HepG2 (cell line): ENCODE data around the gene CERS6. TPM values are rescaled to one million over a fixed set of nuclear protein-coding genes. Genes with fewer than 3 reads are reported as not detected.

Experiments used
- ATAC-seq: fragments of 200-7000 bp; cut with Tn5 transposase; 3 replicates; pipeline ENCODE4 v1.9.1; 2020; ENCODE audit warnings: mild to moderate bottlenecking, moderate library complexity
- BruUV-seq: library from RNA; stranded (reverse); fragments of 400-500 nt; replicated peaks from 2 replicates; lab custom pipeline; 2021; lab: Mats Ljungman, UMichigan
- CTCF ChIA-PET: fragments of 300-600 bp; formaldehyde crosslinking; extraction: SDS; loops from one replicate; lab custom pipeline; 2021; ENCODE audit warnings: low total read pairs, inconsistent platforms, low intra/inter-chr PET ratio; lab: Yijun Ruan, JAX
- POLR2A ChIA-PET: fragments of 350-600 bp; sonication (Branson Sonifier 250); formaldehyde crosslinking; loops from one replicate; lab custom pipeline; 2020; ENCODE audit warnings: antibody characterized with exemption, inconsistent platforms; lab: Yijun Ruan, JAX
- DNase-seq: peaks from one replicate; pipeline ENCODE4 v3.0.0-alpha.2; 2015; ENCODE audit warnings: low spot score
- FAIRE-seq: peaks from 3 replicates; lab custom pipeline; 2011; peaks lifted over from hg19 to GRCh38; lab: Jason Lieb, UNC
- H2AFZ ChIP-seq: one replicate; pipeline ENCODE4 v1.6.1; 2011; ENCODE audit warnings: low read length, inconsistent platforms
- H3K27ac ChIP-seq: fragments of 300-600 bp; 3 replicates; pipeline ENCODE4 v1.8.0; 2011; ENCODE audit warnings: mixed run types, mild to moderate bottlenecking, mixed read lengths, low read length, inconsistent platforms; ENCODE audit not compliant: insufficient read depth; ENCODE audit errors: extremely low read length
- H3K27me3 ChIP-seq, 2 experiments: fragments of 200-600 bp in 1 of 2; 2 replicates in 1 of 2; 3 replicates in 1 of 2; pipeline versions ENCODE4 v1.6.0 to v1.8.0; 2011; ENCODE audit warnings: low read length in 2 of 2, mild to moderate bottlenecking in 2 of 2, moderate library complexity in 2 of 2, inconsistent platforms in 1 of 2; ENCODE audit not compliant: insufficient read depth in 2 of 2, control insufficient read depth in 1 of 2
- H3K36me3 ChIP-seq, 2 experiments: fragments of 200-600 bp in 1 of 2; replicated peaks in 1 of 2; 2 replicates in 1 of 2; 3 replicates in 1 of 2; pipeline versions ENCODE4 v1.5.1 to v1.8.0; 2011; ENCODE audit warnings: low read length in 2 of 2, inconsistent platforms in 1 of 2; ENCODE audit not compliant: insufficient read depth in 2 of 2, control insufficient read depth in 1 of 2
- H3K4me1 ChIP-seq: 2 replicates; pipeline ENCODE4 v1.5.1; 2012; ENCODE audit warnings: low read length, inconsistent platforms; ENCODE audit not compliant: insufficient read depth
- H3K4me2 ChIP-seq: 2 replicates; pipeline ENCODE4 v1.6.0; 2011; ENCODE audit warnings: low read depth, low read length, inconsistent platforms
- H3K4me3 ChIP-seq, 3 experiments: fragments of 200-600 bp in 1 of 3; sonication (generic), shearing (Covaris generic) in 1 of 3; replicated peaks in 1 of 3; 2 replicates each; pipeline ENCODE4 v1.5.1; 2011 to 2016; ENCODE audit warnings: low read length in 3 of 3, inconsistent platforms in 2 of 3, low read depth in 2 of 3, mild to moderate bottlenecking in 2 of 3, control low read depth in 1 of 3, mixed read lengths in 1 of 3; ENCODE audit not compliant: insufficient read depth in 1 of 3
- H3K79me2 ChIP-seq: one replicate; pipeline ENCODE4 v1.6.1; 2011; ENCODE audit warnings: low read length, inconsistent platforms; ENCODE audit not compliant: insufficient read depth
- H3K9ac ChIP-seq: 2 replicates; pipeline ENCODE4 v1.6.0; 2011; ENCODE audit warnings: mild to moderate bottlenecking, low read depth, low read length, inconsistent platforms; ENCODE audit not compliant: insufficient read depth
- H3K9me3 ChIP-seq: 2 replicates; pipeline ENCODE4 v1.5.1; 2012; ENCODE audit warnings: mild to moderate bottlenecking, low read length
- H4K20me1 ChIP-seq: 2 replicates; pipeline ENCODE4 v1.6.0; 2011; ENCODE audit warnings: inconsistent platforms, mild to moderate bottlenecking, low read length, moderate library complexity; ENCODE audit not compliant: insufficient read depth
- ERF ChIP-seq: IDR thresholded peaks from 2 replicates; pipeline ENCODE4 v1.6.1; 2018; ENCODE audit warnings: missing biosample characterization, missing genetic modification reagents
- NFIB ChIP-seq: sonication (generic); formaldehyde crosslinking; IDR thresholded peaks from 2 replicates; pipeline ENCODE4 v1.9.0; 2021; ENCODE audit warnings: missing genetic modification reagents, mild to moderate bottlenecking, borderline replicate concordance
- TGIF2 ChIP-seq: IDR thresholded peaks from 2 replicates; pipeline ENCODE4 v1.6.1; 2016; ENCODE audit warnings: control low read depth, missing compliant biosample characterization
- U2AF1 ChIP-seq: fragments of 200-400 bp; formaldehyde crosslinking; optimal IDR thresholded peaks from 2 replicates; pipeline ENCODE3; 2017; ENCODE audit warnings: mild to moderate bottlenecking, low read depth, low read length
- ZNF607 ChIP-seq: sonication (generic); formaldehyde crosslinking; IDR thresholded peaks from 2 replicates; pipeline ENCODE4 v1.5.1; 2020; ENCODE audit warnings: missing genetic modification reagents, mild to moderate bottlenecking, borderline replicate concordance
- WGBS: methylation state at CpG from one replicate; pipeline ENCODE4 v1.1.6; 2017; ENCODE audit warnings: low lambda C conversion rate; 5-methylcytosine and 5-hydroxymethylcytosine counted together
- in situ Hi-C: cut with HindIII; loops from 2 replicates; pipeline ENCODE4 v1.10.0; 2017; ENCODE audit warnings: low pct_unique_long_range_greater_than_20kb; ENCODE audit not compliant: extremely low pct_ligation_motif_present
- intact Hi-C: fragments of 100-400 bp; cut with micrococcal nuclease; formaldehyde crosslinking; loops from one replicate; pipeline ENCODE4 v1.10.0; 2022; ENCODE audit not compliant: unreplicated experiment
- polyA plus RNA-seq, 8 experiments: library from polyadenylated mRNA; depleted of rRNA in 3 of 8; stranded (reverse) in 7 of 8; unstranded in 1 of 8; fragments of >200 nt; fragmentation: Illumina TruSeq in 4 of 8; extraction: Trizol in 4 of 8; gene quantifications; 2 replicates each; pipeline versions ENCODE4 v1.2.1 to v1.2.3, GENCODE V29; 2011 to 2016; ENCODE audit warnings: low read depth in 4 of 8, missing spikeins in 1 of 8, mixed read lengths in 1 of 8; ENCODE audit not compliant: insufficient read depth in 1 of 8
- total RNA-seq, 5 experiments: library from RNA; depleted of rRNA; stranded (reverse); fragments of >200 nt; fragmentation: Illumina TruSeq; extraction: Trizol; gene quantifications; 2 replicates each; pipeline ENCODE4 v1.2.3, GENCODE V29; 2016; ENCODE audit warnings: low read depth in 1 of 5
- TF ChIP-seq, protein P1 (sequence below): sonication (generic); formaldehyde crosslinking; IDR thresholded peaks from one replicate; pipeline ENCODE4 v1.5.1; 2020; ENCODE audit warnings: mild to moderate bottlenecking, missing genetic modification reagents; ENCODE audit errors: not compliant biosample characterization
- TF ChIP-seq, protein P2 (sequence below): IDR thresholded peaks from 2 replicates; pipeline ENCODE4 v1.6.1; 2012; ENCODE audit warnings: low read length, improper control_type of control experiment
- TF ChIP-seq, protein P3 (sequence below): sonication (generic); formaldehyde crosslinking; IDR thresholded peaks from 2 replicates; pipeline ENCODE4 v1.4.0; 2020; ENCODE audit warnings: missing genetic modification reagents

The CERS6 gene
- total and polyA plus RNA-seq, 2 of the 13 experiments (the other 11 are each of a cell fraction or from before 2014, with no cell fraction given): 10.1 to 20.3 TPM

DNA sequence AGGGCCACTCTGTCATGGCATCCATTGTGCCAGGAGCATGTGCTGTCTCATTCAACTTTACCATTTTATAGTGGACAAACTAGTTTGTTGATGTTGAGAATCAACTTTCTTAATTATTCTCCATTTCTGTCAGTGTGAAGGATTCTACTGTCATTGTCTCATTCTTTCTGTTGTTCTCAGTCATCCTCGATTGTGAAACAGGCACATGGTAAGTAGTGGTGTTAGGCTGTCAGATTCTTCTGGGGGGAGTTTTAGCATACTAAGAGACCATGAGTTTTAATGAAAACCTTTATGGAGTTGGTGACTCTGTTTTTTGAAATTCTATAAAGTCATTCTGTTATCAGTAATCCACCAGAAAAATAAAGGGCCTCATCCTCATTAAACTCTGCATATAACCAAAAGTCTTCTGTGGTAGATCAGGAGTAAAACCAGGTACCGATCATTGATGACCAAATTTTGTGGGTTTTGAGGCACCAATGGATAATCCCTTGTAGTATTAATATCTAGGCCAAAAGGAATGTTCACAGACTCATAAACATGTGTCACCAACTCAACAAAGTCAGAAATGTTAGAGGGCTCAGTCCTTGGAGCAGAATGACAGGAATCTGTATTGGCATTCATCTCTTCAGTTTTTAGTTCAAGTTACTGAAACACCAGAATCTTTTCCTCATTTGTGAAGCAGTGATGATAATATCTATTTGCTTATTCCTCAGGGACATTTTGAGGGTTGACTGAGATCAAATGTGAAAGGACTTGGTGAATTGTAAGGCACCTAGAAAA is 73.2 kb downstream of the CERS6 start:
- no peak overlapping the region for H3K4me3 ChIP-seq
- in situ Hi-C loops (no loop called here), intact Hi-C loops (no loop called here)
- H3K27me3 ChIP-seq: no peaks in the 10 kb centered on the region
- ChIA-PET POLR2A (no interaction called here), CTCF (no interaction called here)
- H3K36me3 ChIP-seq: no peaks in the 10 kb centered on the region
- H2AFZ ChIP-seq: no peak overlapping the region
- H3K4me2 ChIP-seq: no peak overlapping the region
- H3K27ac ChIP-seq: no peak overlapping the region
- FAIRE-seq: no peak
- DNase-seq: no peak
- H3K9me3 ChIP-seq: no peaks in the 10 kb centered on the region
- no peak overlapping the region for H3K9ac ChIP-seq
- peaks cover 29% of the 10 kb centered on the region for H3K79me2 ChIP-seq
- no peaks in the 10 kb centered on the region for H4K20me1 ChIP-seq
- BruUV-seq: no TSS peak
- no peak for ATAC-seq
- peaks cover 9% of the 10 kb centered on the region; the same call in 1 of the 2 replicates for H3K4me1 ChIP-seq
- 92% methylated on average over 2 of the region's 2 CpGs for WGBS
- TF ChIP-seq TGIF2 (CRISPR knock-in tag) (no peak), U2AF1 (no peak), ZNF607 (CRISPR knock-in tag) (no peak), ERF (CRISPR knock-in tag) (no peak), NFIB (CRISPR knock-in tag) (no peak)
- TF ChIP-seq, protein P1, sequence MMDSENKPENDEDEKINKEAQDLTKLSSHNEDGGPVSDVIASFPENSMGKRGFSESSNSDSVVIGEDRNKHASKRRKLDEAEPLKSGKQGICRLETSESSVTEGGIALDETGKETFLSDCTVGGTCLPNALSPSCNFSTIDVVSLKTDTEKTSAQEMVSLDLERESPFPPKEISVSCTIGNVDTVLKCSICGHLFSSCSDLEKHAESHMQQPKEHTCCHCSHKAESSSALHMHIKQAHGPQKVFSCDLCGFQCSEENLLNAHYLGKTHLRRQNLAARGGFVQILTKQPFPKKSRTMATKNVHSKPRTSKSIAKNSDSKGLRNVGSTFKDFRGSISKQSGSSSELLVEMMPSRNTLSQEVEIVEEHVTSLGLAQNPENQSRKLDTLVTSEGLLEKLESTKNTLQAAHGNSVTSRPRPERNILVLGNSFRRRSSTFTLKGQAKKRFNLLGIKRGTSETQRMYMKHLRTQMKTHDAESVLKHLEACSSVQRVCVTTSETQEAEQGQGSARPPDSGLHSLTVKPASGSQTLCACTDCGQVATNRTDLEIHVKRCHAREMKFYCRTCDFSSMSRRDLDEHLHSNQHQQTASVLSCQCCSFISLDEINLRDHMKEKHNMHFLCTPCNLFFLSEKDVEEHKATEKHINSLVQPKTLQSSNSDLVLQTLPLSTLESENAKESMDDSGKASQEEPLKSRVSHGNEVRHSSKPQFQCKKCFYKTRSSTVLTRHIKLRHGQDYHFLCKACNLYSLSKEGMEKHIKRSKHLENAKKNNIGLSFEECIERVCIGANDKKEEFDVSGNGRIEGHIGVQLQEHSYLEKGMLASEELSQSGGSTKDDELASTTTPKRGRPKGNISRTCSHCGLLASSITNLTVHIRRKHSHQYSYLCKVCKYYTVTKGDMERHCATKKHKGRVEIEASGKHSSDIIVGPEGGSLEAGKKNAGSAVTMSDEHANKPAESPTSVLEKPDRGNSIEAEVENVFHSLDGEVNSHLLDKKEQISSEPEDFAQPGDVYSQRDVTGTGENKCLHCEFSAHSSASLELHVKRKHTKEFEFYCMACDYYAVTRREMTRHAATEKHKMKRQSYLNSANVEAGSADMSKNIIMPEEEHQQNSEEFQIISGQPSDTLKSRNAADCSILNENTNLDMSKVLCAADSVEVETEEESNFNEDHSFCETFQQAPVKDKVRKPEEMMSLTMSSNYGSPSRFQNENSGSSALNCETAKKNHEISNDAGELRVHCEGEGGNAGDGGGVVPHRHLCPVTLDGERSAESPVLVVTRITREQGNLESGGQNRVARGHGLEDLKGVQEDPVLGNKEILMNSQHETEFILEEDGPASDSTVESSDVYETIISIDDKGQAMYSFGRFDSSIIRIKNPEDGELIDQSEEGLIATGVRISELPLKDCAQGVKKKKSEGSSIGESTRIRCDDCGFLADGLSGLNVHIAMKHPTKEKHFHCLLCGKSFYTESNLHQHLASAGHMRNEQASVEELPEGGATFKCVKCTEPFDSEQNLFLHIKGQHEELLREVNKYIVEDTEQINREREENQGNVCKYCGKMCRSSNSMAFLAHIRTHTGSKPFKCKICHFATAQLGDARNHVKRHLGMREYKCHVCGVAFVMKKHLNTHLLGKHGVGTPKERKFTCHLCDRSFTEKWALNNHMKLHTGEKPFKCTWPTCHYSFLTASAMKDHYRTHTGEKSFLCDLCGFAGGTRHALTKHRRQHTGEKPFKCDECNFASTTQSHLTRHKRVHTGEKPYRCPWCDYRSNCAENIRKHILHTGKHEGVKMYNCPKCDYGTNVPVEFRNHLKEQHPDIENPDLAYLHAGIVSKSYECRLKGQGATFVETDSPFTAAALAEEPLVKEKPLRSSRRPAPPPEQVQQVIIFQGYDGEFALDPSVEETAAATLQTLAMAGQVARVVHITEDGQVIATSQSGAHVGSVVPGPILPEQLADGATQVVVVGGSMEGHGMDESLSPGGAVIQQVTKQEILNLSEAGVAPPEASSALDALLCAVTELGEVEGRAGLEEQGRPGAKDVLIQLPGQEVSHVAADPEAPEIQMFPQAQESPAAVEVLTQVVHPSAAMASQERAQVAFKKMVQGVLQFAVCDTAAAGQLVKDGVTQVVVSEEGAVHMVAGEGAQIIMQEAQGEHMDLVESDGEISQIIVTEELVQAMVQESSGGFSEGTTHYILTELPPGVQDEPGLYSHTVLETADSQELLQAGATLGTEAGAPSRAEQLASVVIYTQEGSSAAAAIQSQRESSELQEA (CRISPR knock-in tag): no peak
- TF ChIP-seq, protein P2, sequence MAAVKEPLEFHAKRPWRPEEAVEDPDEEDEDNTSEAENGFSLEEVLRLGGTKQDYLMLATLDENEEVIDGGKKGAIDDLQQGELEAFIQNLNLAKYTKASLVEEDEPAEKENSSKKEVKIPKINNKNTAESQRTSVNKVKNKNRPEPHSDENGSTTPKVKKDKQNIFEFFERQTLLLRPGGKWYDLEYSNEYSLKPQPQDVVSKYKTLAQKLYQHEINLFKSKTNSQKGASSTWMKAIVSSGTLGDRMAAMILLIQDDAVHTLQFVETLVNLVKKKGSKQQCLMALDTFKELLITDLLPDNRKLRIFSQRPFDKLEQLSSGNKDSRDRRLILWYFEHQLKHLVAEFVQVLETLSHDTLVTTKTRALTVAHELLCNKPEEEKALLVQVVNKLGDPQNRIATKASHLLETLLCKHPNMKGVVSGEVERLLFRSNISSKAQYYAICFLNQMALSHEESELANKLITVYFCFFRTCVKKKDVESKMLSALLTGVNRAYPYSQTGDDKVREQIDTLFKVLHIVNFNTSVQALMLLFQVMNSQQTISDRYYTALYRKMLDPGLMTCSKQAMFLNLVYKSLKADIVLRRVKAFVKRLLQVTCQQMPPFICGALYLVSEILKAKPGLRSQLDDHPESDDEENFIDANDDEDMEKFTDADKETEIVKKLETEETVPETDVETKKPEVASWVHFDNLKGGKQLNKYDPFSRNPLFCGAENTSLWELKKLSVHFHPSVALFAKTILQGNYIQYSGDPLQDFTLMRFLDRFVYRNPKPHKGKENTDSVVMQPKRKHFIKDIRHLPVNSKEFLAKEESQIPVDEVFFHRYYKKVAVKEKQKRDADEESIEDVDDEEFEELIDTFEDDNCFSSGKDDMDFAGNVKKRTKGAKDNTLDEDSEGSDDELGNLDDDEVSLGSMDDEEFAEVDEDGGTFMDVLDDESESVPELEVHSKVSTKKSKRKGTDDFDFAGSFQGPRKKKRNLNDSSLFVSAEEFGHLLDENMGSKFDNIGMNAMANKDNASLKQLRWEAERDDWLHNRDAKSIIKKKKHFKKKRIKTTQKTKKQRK: no peak
- TF ChIP-seq, protein P3, sequence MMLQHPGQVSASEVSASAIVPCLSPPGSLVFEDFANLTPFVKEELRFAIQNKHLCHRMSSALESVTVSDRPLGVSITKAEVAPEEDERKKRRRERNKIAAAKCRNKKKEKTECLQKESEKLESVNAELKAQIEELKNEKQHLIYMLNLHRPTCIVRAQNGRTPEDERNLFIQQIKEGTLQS (CRISPR knock-in tag): no peak
